Measurements from ENCODE around the gene ATG16L1.

ATG16L1 gene

GRCh38 chr2:233251306-233252116, at the start of gene ATG16L1 (continued):
- peak; percentile 70; the same call in 1 of the 2 replicates for TF ChIP-seq ZBTB6 (tag by site-specific recombination; IDR thresholded peaks at IDR 0.05)
- peak; percentile 79 for TF ChIP-seq ZNF654 (tag by site-specific recombination; IDR thresholded peaks at IDR 0.05; ENCODE audit: low read depth)
- no peak for TF ChIP-seq PRDM10 (tag by site-specific recombination; IDR thresholded peaks at IDR 0.05)
- TF ChIP-seq ZNF555 (tag by site-specific recombination; conservative IDR thresholded peaks at IDR 0.05), result no peak
- TF ChIP-seq PRDM2 (tag by site-specific recombination; IDR thresholded peaks at IDR 0.05; ENCODE audit: borderline replicate concordance), result no peak
- TF ChIP-seq ZNF18 (tag by site-specific recombination; IDR thresholded peaks at IDR 0.05), result no peak
- no peak for TF ChIP-seq ZNF350 (tag by site-specific recombination; IDR thresholded peaks at IDR 0.05)
- TF ChIP-seq ZNF677 (tag by site-specific recombination; IDR thresholded peaks at IDR 0.05), result no peak
- 0 out of 2 replicates have a peak, but pooled peaks have one; percentile 38 for TF ChIP-seq YY1 (tag by site-specific recombination; IDR thresholded peaks at IDR 0.05)
- no peak for TF ChIP-seq ZNF19 (tag by site-specific recombination; IDR thresholded peaks at IDR 0.05; ENCODE audit: low read depth)
- TF ChIP-seq GFI1B (tag by site-specific recombination; IDR thresholded peaks at IDR 0.05), result no peak
- TF ChIP-seq AEBP2 (tag by site-specific recombination; IDR thresholded peaks at IDR 0.05; ENCODE audit: borderline replicate concordance), result no peak
- no peak for TF ChIP-seq SALL2 (tag by site-specific recombination; IDR thresholded peaks at IDR 0.05; ENCODE audit: borderline replicate concordance)
- TF ChIP-seq ZNF121 (tag by site-specific recombination; IDR thresholded peaks at IDR 0.05), result 0 out of 2 replicates have a peak, but pooled peaks have one; percentile 12
- TF ChIP-seq ZBTB49 (tag by site-specific recombination; IDR thresholded peaks at IDR 0.05; ENCODE audit: low read depth), result no peak
- 0 out of 2 replicates have a peak, but pooled peaks have one; percentile 17 for TF ChIP-seq ZNF10 (tag by site-specific recombination; IDR thresholded peaks at IDR 0.05)
- TF ChIP-seq PBX3 (CRISPR knock-in tag; IDR thresholded peaks at IDR 0.05), result peak; percentile 83
- TF ChIP-seq ZNF174 (tag by site-specific recombination; IDR thresholded peaks at IDR 0.05), result no peak

Measured in HEK293 (cell line).